GM18505 (cell line): ENCODE measurements around the gene RSBN1.
"Not testable (repeated sequence)": the region's sequence is repeated elsewhere in the genome, so short reads cannot be mapped to it uniquely, and the experiment has no call there.

ENCODE experiments used
- ATAC-seq: cut with Tn5 transposase; IDR thresholded peaks from one replicate; pipeline ENCODE4 v1.9.1; 2021; ENCODE audit not compliant: unreplicated experiment
- POLR2A ChIP-seq: IDR thresholded peaks from 4 replicates; pipeline ENCODE4 v1.6.1; 2011; ENCODE audit warnings: borderline replicate concordance; ENCODE audit not compliant: insufficient read depth, insufficient read length; ENCODE audit errors: extremely low read depth

Gene RSBN1

GRCh38 chr1:113758631-113759332 is 53.5 kb downstream of the RSBN1 start:
- TF ChIP-seq POLR2A: no peak

GRCh38 chr1:113756461-113756860 is 55.8 kb downstream of the RSBN1 start:
- TF ChIP-seq POLR2A: no peak
- no peak for ATAC-seq

More at GRCh38 chr1:113758631-113759332, 53.5 kb downstream of the RSBN1 start:
- ATAC-seq: peak; percentile 63

DNA sequence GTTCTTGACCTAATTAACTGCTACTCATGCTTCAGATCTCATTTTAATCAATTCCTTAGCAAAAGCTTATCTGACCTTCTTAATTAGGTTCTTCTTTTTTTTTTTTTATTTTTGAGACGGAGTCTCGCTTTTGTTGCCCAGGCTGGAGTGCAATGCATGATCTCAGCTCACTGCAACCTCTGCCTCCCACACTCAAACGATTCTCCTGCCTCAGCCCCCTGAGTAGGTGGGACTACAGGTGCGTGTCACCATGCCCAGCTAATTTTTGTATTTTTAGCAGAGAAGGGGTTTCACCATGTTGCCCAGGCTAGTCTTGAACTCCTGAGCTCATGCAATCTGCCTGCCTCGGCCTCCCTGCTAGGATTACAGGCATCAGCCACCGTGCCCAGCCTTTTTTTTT is 58.9 kb downstream of the RSBN1 start:
- ATAC-seq: not testable (repeated sequence)

GRCh38 chr1:113751516-113751915 is 60.8 kb downstream of the RSBN1 start:
- TF ChIP-seq POLR2A: no peak
- no peak for ATAC-seq

DNA sequence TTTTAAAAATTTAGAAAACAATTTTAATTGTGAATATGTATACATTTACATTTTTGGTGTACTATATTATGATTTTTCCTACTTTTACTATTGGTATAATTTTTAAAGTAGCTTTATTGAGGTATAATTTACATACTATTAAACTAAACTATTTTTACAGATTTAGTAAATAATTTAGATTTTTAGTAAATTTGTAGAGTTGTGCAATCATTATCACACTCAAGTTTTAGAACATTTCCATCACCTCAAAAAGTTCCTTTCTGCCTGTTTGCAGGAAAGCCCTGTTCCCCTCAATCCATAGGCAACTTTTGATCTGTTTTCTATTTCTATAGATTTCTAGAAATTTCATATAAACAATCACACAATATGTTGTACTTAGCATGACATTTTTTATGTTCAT is 61.2 kb downstream of the RSBN1 start:
- TF ChIP-seq POLR2A: no peak
- no peak for ATAC-seq

DNA sequence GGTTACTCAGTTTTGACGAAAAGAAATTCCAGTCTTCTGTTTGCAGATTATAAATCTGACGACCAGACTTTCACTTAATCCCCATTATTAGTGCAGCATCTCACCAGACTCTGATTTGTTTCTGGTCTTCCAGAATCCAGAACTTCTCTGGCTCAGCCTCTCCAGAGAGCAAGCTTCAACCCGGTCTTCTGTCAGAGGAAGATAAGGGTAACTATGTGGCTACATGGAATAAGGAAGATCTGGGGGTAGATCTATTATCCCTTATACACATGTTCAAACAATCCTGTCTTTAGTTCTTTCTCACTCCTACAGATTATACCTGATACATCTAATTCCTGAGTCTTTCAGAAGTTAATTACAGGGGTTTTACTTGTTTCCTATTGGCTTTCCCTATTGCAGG is 62.9 kb downstream of the RSBN1 start:
- no peak for TF ChIP-seq POLR2A
- no peak for ATAC-seq

- ATAC-seq: no peak
- no peak for TF ChIP-seq POLR2A
Measured at GRCh38 chr1:113747376-113747775, 64.9 kb downstream of the RSBN1 start.

GRCh38 chr1:113745425-113745824 is 66.9 kb downstream of the RSBN1 start:
- TF ChIP-seq POLR2A: no peak
- ATAC-seq: no peak

- no peak for TF ChIP-seq POLR2A
Measured at GRCh38 chr1:113744114-113744513, 68.2 kb downstream of the RSBN1 start.

DNA sequence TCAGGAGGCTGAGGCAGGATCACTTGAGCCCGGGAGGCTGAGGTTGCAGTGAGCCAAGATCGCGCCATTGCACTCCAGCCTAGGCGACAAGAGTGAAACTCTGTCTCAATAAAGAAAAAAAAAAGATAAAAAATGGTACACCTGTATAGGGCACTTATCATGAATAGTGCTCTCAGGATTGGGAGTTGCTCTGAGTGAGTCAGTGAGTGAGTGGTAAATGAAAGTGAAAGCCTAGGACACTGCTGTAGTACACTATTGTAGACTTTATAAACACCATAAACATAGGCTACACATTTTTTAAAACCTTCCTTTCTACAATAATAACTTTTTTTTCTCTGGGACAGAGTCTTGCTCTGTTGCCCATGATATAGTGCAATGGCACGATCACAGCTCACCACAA is 69.8 kb downstream of the RSBN1 start:
- ATAC-seq: peak; percentile 73

More at GRCh38 chr1:113744114-113744513, 68.2 kb downstream of the RSBN1 start:
- ATAC-seq: no peak

DNA sequence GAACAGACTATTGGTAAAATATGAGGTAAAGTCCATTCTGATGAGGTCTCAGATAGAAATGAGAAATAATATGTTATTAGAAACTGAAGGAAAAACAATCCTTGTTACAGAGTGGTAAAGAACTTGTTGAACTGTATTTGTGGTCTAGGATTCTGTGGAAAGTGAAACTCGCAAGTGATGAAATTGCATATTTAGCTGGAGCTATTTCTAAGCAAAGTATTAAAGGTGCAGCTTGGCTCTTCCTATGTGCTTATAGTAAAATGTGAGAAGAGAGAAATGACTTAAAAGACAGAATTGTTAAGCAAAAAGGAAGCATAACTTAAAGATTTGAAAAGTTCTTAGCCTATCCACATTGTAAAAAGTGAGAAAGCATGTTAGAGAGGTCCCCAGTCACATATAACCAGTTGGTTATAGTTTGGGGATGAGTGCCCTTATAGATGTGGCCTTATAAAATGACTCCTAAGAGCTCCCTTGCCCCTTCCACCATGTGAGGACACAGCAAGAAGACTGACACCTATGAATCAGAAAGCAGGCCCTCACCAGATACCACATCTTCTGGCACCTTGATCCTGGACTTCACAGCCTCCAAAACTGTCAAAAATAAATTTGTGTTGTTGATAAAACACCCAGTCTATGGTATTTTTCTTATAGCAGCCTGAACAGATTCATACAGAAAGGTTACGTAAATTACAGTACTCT is 77.8 kb downstream of the RSBN1 start:
- TF ChIP-seq POLR2A: no peak
- ATAC-seq: no peak

More for the DNA sequence above, 69.8 kb downstream of the RSBN1 start:
- TF ChIP-seq POLR2A: no peak

DNA sequence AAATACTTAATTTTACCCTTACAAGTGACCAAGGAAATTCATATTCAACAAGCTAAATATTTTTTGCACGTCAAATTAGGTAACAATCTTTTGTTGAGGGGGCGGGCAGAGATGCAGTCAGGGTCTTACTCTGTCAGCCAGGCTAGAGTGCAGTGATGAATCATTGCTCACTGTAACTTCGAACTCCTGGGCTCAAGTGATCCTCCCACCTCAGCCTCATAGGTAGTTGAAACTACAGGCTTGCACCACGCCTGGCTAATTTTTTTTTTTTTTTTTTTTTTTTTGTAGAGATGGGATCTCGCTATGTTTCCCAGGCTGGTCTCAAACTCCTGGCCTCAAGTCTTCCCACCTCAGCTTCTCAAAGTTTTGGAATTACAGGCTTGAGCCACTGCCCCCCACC is 79.5 kb downstream of the RSBN1 start:
- no peak for TF ChIP-seq POLR2A
- no peak for ATAC-seq

- no peak for TF ChIP-seq POLR2A
- ATAC-seq: no peak
Measured at GRCh38 chr1:113721010-113721409, 91.3 kb downstream of the RSBN1 start.

GRCh38 chr1:113718621-113719020 is 93.7 kb downstream of the RSBN1 start:
- ATAC-seq: not testable (repeated sequence)

DNA sequence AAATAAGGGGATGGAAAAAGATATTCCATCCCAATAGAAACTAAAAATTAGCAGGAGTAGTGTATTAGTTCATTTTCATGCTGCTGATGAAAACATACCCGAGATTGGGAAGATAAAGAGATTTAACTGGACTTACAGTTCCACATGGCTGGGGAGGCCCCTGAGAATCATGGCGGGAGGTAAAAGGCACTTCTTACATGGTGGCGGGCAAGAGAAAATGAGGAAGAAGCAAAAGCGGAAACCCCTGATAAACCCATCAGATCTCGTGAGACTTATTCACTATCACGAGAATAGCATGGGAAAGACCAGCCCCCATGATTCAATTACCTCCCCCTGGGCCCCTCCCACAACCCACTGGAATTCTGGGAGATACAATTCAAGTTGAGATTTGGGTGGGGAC is 94.8 kb downstream of the RSBN1 start:
- ATAC-seq: not testable (repeated sequence)
